ENCODE measurements around the gene SPTB.

GRCh38 chr14:64811676-64812075, 68.0 kb downstream of the SPTB start:
- TF ChIP-seq CTCF (IDR thresholded peaks at IDR 0.05) (no peak), REST (IDR thresholded peaks at IDR 0.05; ENCODE audit: insufficient read depth in 1 of 2, low read depth in 2 of 2, low read length in 1 of 2) (no peak), POLR2AphosphoS5 (IDR thresholded peaks at IDR 0.05; ENCODE audit: low read depth, low read length) (no peak)
